ENCODE data around the gene FRAS1. TPM values are rescaled to one million over a fixed set of nuclear protein-coding genes. Genes with fewer than 3 reads are reported as not detected.

FRAS1 gene
- total RNA-seq, 2 donors from 2014 or later: 2.0 to 7.1 TPM

DNA sequence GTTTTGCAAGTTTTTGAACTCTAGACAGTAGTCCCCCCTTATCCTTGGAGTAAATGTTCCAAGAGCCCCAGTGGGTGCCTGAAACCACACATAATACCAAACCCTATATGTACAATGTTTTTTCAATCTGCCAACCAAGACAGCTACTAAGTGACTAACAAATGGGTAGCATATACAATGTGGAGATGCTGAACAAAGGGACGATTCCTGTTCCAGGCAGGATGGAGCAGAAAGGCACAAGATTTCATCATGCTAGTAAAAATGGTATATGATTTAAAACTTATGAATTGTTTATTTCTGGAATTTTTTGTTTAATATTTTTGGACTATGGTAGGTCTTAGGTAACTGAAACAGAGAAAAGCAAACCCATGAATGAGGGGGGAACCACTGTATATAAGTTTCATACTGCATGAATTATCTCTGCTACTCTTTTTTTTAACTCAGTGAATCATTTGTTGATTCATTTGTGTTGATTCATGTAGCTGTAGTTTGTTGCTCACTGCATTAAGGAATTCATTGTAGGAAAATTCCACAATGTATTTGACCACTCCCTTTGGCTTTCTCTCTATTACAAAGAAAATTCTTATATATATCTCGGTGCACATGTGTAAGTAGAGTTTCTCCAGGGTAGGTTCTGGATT is 472.6 kb downstream of the FRAS1 start:
- TF ChIP-seq, protein P1, sequence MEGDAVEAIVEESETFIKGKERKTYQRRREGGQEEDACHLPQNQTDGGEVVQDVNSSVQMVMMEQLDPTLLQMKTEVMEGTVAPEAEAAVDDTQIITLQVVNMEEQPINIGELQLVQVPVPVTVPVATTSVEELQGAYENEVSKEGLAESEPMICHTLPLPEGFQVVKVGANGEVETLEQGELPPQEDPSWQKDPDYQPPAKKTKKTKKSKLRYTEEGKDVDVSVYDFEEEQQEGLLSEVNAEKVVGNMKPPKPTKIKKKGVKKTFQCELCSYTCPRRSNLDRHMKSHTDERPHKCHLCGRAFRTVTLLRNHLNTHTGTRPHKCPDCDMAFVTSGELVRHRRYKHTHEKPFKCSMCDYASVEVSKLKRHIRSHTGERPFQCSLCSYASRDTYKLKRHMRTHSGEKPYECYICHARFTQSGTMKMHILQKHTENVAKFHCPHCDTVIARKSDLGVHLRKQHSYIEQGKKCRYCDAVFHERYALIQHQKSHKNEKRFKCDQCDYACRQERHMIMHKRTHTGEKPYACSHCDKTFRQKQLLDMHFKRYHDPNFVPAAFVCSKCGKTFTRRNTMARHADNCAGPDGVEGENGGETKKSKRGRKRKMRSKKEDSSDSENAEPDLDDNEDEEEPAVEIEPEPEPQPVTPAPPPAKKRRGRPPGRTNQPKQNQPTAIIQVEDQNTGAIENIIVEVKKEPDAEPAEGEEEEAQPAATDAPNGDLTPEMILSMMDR (IDR thresholded peaks at IDR 0.05): no peak
- Histone ChIP-seq H3K27me3 (replicated peaks; ENCODE audit: insufficient read depth) (no peaks in the 10 kb centered on the region), H3K4me3 (no peak overlapping the region), H3K9me3 (no peaks in the 10 kb centered on the region), H3K4me1 (ENCODE audit: control insufficient read depth in 1 of 2, low read depth in 2 of 2) (no peaks in the 10 kb centered on the region), H3K36me3 (no peaks in the 10 kb centered on the region), H3K27ac (no peak overlapping the region)
- no peak for DNase-seq (ENCODE audit: low spot score)
- no peak for ATAC-seq (ENCODE audit: insufficient number of reproducible peaks, low FRiP score, low read depth)

DNA sequence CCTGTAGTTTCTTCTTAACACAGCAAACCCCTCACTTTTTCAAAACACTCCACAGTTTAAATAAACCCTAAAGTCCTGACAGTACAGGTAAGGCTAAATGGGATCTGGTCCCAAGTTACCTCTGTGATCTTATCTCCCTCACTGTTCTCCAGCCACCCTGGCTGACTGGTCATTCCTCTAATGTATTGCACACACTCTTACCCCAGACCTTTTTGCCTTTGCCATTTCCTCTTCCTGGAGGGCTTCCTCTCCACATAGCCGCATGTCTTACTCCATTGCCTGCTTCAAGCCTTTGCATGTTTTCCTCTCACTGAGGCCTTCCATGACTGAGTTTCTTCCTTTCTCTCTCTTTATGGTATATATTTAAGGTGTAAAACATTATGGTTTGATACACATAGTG is 474.9 kb downstream of the FRAS1 start:
- TF ChIP-seq, protein P1 (IDR thresholded peaks at IDR 0.05): no peak
- no peak for DNase-seq (ENCODE audit: low spot score)
- no peaks in the 10 kb centered on the region for H3K9me3 ChIP-seq
- ATAC-seq (ENCODE audit: insufficient number of reproducible peaks, low FRiP score, low read depth): no peak
- H3K4me3 ChIP-seq: no peak overlapping the region
- no peaks in the 10 kb centered on the region for H3K36me3 ChIP-seq
- H3K27me3 ChIP-seq (replicated peaks; ENCODE audit: insufficient read depth): no peaks in the 10 kb centered on the region
- H3K27ac ChIP-seq: no peak overlapping the region
- no peaks in the 10 kb centered on the region for H3K4me1 ChIP-seq (ENCODE audit: control insufficient read depth in 1 of 2, low read depth in 2 of 2)

DNA sequence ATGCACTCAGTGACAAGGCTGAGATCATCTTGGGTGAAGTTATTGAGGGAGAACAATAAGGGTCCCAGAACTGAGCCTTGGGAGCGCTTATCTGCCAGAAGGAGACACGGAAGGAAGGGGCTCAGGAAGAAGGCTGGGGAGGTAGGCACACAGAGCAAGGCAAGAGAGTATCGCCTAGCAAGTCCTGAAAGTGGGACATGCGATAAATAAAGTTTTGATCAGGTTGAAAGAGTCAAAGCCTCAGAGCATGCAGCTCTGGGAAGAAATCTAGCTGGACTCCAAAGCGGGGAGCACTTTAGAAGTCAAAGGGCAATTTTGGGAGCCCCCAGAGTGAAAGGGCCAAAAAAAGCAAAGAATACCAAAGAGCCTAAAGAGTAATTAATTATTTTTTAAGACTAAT is 476.7 kb downstream of the FRAS1 start:
- Histone ChIP-seq H3K4me1 (ENCODE audit: control insufficient read depth in 1 of 2, low read depth in 2 of 2) (no peaks in the 10 kb centered on the region), H3K9me3 (no peaks in the 10 kb centered on the region), H3K36me3 (no peaks in the 10 kb centered on the region), H3K27me3 (replicated peaks; ENCODE audit: insufficient read depth) (no peaks in the 10 kb centered on the region), H3K27ac (no peak overlapping the region), H3K4me3 (no peak overlapping the region)
- ATAC-seq (ENCODE audit: insufficient number of reproducible peaks, low FRiP score, low read depth) (no peak), DNase-seq (ENCODE audit: low spot score) (no peak)
- TF ChIP-seq, protein P1 (IDR thresholded peaks at IDR 0.05): no peak

DNA sequence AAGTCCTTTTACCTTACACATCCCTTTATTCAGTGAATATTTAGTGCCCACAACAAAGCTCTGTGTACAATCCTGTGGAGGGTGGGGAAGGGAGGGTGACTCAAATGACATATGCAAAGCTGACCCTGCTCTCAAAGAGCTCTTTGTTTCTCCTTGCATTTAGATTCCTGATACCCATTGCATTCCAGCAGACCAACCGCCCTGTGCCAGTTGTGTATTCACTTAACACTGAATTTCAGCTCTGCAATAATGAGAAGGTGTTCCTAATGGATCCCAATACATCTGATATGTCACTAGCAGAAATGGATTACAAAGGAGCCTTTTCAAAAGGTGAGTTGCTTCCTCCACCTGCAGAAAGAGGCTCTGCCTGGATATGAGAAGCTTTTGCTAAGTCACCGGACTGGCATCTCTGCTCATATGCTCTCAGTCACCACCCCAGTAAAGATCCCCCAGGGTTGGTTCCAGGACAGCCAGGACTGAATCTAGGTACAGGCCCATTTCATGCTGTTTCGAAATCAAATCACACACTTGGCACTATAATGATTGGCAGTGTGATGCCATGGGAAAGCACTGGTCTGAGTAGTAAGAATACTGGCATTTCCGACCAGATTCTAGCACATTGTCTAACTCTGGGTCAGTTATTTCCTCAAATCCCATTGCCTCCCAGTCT is 477.3 kb downstream of the FRAS1 start:
- Histone ChIP-seq H3K36me3 (no peaks in the 10 kb centered on the region), H3K27ac (no peak overlapping the region)
- ATAC-seq (ENCODE audit: insufficient number of reproducible peaks, low FRiP score, low read depth): no peak

DNA sequence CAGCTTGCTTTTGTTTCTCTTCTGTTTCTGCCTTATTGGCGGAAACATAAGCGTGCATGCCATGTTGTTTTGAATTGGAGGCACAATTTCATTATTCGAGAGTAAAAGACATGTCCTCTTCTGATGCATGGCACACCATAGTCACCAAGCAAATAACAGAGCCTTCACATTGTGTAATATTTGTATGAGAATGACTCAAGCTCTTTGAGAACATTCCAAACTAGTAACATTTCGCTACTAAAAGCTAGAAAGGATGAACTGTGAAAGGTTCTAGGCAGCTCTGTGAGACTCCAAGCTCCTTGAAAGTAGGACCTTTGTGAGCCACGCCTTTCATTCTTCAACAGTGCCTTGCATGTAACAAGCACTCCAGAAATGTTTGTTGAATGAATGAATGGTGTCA is 485.2 kb downstream of the FRAS1 start:
- TF ChIP-seq, protein P1 (IDR thresholded peaks at IDR 0.05): no peak
- peaks cover 0 to 6% of the 10 kb centered on the region in 2 donors for H3K4me1 ChIP-seq (ENCODE audit: control insufficient read depth in 1 of 2, low read depth in 2 of 2)

More for the DNA sequence above, 477.3 kb downstream of the FRAS1 start:
- Histone ChIP-seq H3K4me3 (no peak overlapping the region), H3K27me3 (replicated peaks; ENCODE audit: insufficient read depth) (no peaks in the 10 kb centered on the region), H3K9me3 (no peaks in the 10 kb centered on the region), H3K4me1 (ENCODE audit: control insufficient read depth in 1 of 2, low read depth in 2 of 2) (no peaks in the 10 kb centered on the region)
- TF ChIP-seq, protein P1 (IDR thresholded peaks at IDR 0.05): no peak
- no peak for DNase-seq (ENCODE audit: low spot score)

More for the DNA sequence above, 485.2 kb downstream of the FRAS1 start:
- Histone ChIP-seq H3K4me3 (no peak overlapping the region), H3K36me3 (no peaks in the 10 kb centered on the region), H3K27ac (no peak overlapping the region), H3K27me3 (replicated peaks; ENCODE audit: insufficient read depth) (no peaks in the 10 kb centered on the region), H3K9me3 (no peaks in the 10 kb centered on the region)
- DNase-seq (ENCODE audit: low spot score) (no peak), ATAC-seq (ENCODE audit: insufficient number of reproducible peaks, low FRiP score, low read depth) (no peak)

Data from thoracic aorta (tissue), 2 donors.